ENCODE data around the gene TMEM213.

Gene TMEM213

GRCh38 chr7:138819625-138820024 is 21.8 kb downstream of the TMEM213 start:
- no peak overlapping the region for H3K4me3 ChIP-seq (ENCODE audit: low read depth, low read length)
- in situ Hi-C loops (cut with HindIII; ENCODE audit: low sequenced_read_pairs) = no loop called here
- DNase-seq (ENCODE audit: low read depth) = no peak
- no peak for TF ChIP-seq CTCF (IDR thresholded peaks at IDR 0.05; ENCODE audit: low read depth, low read length, missing control alignments)

- DNase-seq (ENCODE audit: low read depth) = no peak
- in situ Hi-C loops (cut with HindIII; ENCODE audit: low sequenced_read_pairs) = no loop called here
- no peak overlapping the region for H3K4me3 ChIP-seq (ENCODE audit: low read depth, low read length)
- TF ChIP-seq CTCF (IDR thresholded peaks at IDR 0.05; ENCODE audit: low read depth, low read length, missing control alignments) = no peak
Measured at GRCh38 chr7:138821912-138822311, 24.1 kb downstream of the TMEM213 start.

DNA sequence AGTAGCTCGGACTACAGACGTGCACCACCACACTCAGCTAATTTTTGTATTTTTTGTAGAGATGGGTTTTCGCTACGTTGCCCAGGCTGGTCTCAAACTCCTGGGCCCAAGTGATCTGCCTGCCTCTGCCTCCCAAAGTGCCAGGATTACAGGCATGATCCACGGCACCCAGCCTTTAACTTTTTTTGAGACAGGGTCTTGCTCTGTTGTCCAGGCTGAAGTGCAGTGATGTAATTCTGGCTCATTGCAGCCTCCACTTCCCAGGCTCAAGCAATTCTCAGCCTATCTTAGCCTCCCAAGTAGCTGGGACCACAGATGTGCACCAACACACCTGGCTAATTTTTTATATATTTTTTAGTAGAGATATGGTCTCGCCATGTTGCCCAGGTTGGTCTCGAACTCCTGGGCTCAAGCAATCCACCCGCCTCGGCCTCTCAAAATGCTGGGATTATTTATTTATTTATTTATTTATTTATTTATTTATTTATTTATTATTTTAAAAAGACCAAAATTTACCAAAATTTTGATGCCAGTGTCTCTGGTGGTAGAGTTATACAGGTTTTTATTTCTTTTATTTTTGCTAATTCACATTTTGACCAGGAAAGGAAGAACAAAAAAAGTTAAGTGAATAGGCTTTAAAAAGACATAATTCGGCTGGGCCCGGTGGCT is 25.2 kb downstream of the TMEM213 start:
- in situ Hi-C loops (cut with HindIII; ENCODE audit: low sequenced_read_pairs) = no loop called here
- no peak for TF ChIP-seq CTCF (IDR thresholded peaks at IDR 0.05; ENCODE audit: low read depth, low read length, missing control alignments)

GRCh38 chr7:138825049-138825721 is 27.4 kb downstream of the TMEM213 start:
- no peak for DNase-seq (ENCODE audit: low read depth)
- no peak for TF ChIP-seq CTCF (IDR thresholded peaks at IDR 0.05; ENCODE audit: low read depth, low read length, missing control alignments)
- in situ Hi-C loops (cut with HindIII; ENCODE audit: low sequenced_read_pairs) = no loop called here
- no peak overlapping the region for H3K4me3 ChIP-seq (ENCODE audit: low read depth, low read length)

More for the DNA sequence above, 25.2 kb downstream of the TMEM213 start:
- no peak for DNase-seq (ENCODE audit: low read depth)
- no peak overlapping the region for H3K4me3 ChIP-seq (ENCODE audit: low read depth, low read length)

DNA sequence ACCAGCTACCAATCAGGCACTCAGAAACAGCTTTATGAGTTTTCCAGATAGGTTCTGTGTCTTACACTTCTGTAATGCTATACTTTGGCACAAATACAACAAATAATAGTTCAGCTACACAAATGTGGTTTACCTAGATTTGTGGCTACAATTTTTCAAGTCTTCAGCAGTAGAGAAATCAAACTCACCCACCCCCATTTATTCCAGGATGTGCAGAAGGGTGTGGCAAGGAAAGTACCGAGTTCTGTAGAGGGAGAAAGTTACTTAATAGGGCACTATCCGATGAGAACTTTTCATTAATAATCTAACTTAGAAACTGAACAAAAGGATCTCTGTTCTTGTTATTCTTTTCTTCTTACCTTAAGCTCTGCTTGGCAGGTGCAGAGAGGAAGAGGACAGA is 30.5 kb downstream of the TMEM213 start:
- in situ Hi-C loops (cut with HindIII; ENCODE audit: low sequenced_read_pairs) = no loop called here
- no peak for DNase-seq (ENCODE audit: low read depth)
- no peak for TF ChIP-seq CTCF (IDR thresholded peaks at IDR 0.05; ENCODE audit: low read depth, low read length, missing control alignments)
- H3K4me3 ChIP-seq (ENCODE audit: low read depth, low read length) = no peak overlapping the region

DNA sequence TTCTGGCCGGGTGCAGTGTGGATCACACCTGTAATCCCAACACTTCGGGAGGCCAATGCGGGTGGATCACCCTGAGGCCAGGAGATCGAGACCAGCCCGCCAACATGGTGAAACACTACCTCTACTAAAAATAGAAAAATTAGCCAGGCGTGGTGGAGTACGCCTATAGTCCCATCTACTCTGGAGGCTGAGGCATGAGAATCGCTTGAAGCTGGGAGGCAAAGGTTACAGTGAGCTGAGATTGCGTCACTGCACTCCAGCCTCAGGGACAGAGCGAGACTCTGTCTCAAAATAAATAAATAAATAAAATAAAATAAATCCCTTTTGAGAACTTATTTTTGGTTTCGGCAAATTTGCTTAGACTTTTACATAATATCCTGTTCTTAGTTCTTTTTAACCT is 31.5 kb downstream of the TMEM213 start:
- DNase-seq (ENCODE audit: low read depth) = no peak
- in situ Hi-C loops (cut with HindIII; ENCODE audit: low sequenced_read_pairs) = no loop called here
- no peak for TF ChIP-seq CTCF (IDR thresholded peaks at IDR 0.05; ENCODE audit: low read depth, low read length, missing control alignments)
- no peak overlapping the region for H3K4me3 ChIP-seq (ENCODE audit: low read depth, low read length)

Data from astrocyte of the cerebellum (primary cell).